Neural progenitor cell (in vitro differentiated cells): ENCODE measurements around the gene FRRS1L. TPM values are rescaled to one million over a fixed set of nuclear protein-coding genes. Genes with fewer than 3 reads are reported as not detected.

Experiments used
- DNase-seq: peaks from one replicate; pipeline ENCODE4 v3.0.0-alpha.2; 2016; ENCODE audit warnings: low spot score
- H2AFZ ChIP-seq: fragments of 200-600 bp; sonication (generic); replicated peaks from 2 replicates; pipeline ENCODE4 v1.6.1; 2016; ENCODE audit warnings: antibody characterized with exemption
- H3F3A ChIP-seq: fragments of 200-600 bp; sonication (generic); 2 replicates; pipeline ENCODE4 v1.6.1; 2016; ENCODE audit warnings: antibody characterized with exemption, low read depth
- H3K27ac ChIP-seq: fragments of 200-600 bp; sonication (generic); 2 replicates; pipeline ENCODE4 v1.5.1; 2016; ENCODE audit warnings: mild to moderate bottlenecking
- H3K27me3 ChIP-seq: fragments of 200-600 bp; sonication (generic); 2 replicates; pipeline ENCODE4 v1.6.1; 2016; ENCODE audit warnings: mild to moderate bottlenecking, moderate library complexity
- H3K36me3 ChIP-seq: fragments of 200-600 bp; sonication (generic); 2 replicates; pipeline ENCODE4 v1.5.1; 2016
- H3K4me1 ChIP-seq: fragments of 200-600 bp; sonication (generic); 2 replicates; pipeline ENCODE4 v1.6.1; 2016; ENCODE audit warnings: mixed run types
- H3K4me2 ChIP-seq: fragments of 200-600 bp; sonication (generic); 2 replicates; pipeline ENCODE4 v1.6.1; 2016
- H3K4me3 ChIP-seq: fragments of 200-600 bp; sonication (generic); 2 replicates; pipeline ENCODE4 v1.5.1; 2016
- H3K79me2 ChIP-seq: fragments of 200-600 bp; sonication (generic); 2 replicates; pipeline ENCODE4 v1.6.1; 2016; ENCODE audit warnings: low read depth
- H3K9ac ChIP-seq: fragments of 200-600 bp; sonication (generic); 2 replicates; pipeline ENCODE4 v1.6.1; 2016
- H3K9me3 ChIP-seq: fragments of 200-600 bp; sonication (generic); 2 replicates; pipeline ENCODE4 v1.5.1; 2016; ENCODE audit warnings: low read depth
- H4K20me1 ChIP-seq: fragments of 200-600 bp; sonication (generic); 2 replicates; pipeline ENCODE4 v1.6.1; 2016; ENCODE audit warnings: low read depth
- H3K27ac Mint-ChIP-seq: 3 replicates; pipeline ENCODE4 v1.8.0; 2021; ENCODE audit warnings: mixed read lengths
- H3K27me3 Mint-ChIP-seq: 2 replicates; pipeline ENCODE4 v1.8.0; 2022; ENCODE audit warnings: low read depth, mild to moderate bottlenecking, inconsistent platforms, moderate library complexity, mixed read lengths; ENCODE audit not compliant: insufficient read depth
- H3K36me3 Mint-ChIP-seq: 3 replicates; pipeline ENCODE4 v1.8.0; 2021; ENCODE audit warnings: mixed read lengths
- H3K4me1 Mint-ChIP-seq: 3 replicates; pipeline ENCODE4 v1.8.0; 2021; ENCODE audit warnings: mixed read lengths
- H3K4me3 Mint-ChIP-seq: 3 replicates; pipeline ENCODE4 v1.8.0; 2021; ENCODE audit warnings: mild to moderate bottlenecking, moderate library complexity, mixed read lengths
- H3K9me3 Mint-ChIP-seq: 3 replicates; pipeline ENCODE4 v1.8.0; 2020; ENCODE audit warnings: mixed read lengths
- CTCF ChIP-seq: fragments of 200-600 bp; sonication (generic); IDR thresholded peaks from 2 replicates; pipeline ENCODE4 v1.5.1; 2017; ENCODE audit warnings: antibody characterized with exemption, mild to moderate bottlenecking
- EZH2 ChIP-seq: fragments of 200-600 bp; sonication (generic); IDR thresholded peaks from 2 replicates; pipeline ENCODE4 v1.6.1; 2017; ENCODE audit warnings: antibody characterized with exemption, mild to moderate bottlenecking, moderate library complexity
- EZH2phosphoT487 ChIP-seq: fragments of 200-600 bp; sonication (generic); IDR thresholded peaks from 2 replicates; pipeline ENCODE4 v1.6.1; 2017; ENCODE audit warnings: antibody characterized with exemption
- total RNA-seq: library from RNA; depleted of rRNA; stranded (reverse); fragments of >200 nt; gene quantifications from 2 replicates; pipeline ENCODE4 v1.2.3, GENCODE V29; 2015; ENCODE audit warnings: low replicate concordance

FRRS1L gene
- total RNA-seq, 1 donor from 2014 or later: 13.3 TPM

GRCh38 chr9:109176963-109177362 lies 9.9 kb upstream of the FRRS1L start:
- no peaks in the 10 kb centered on the region for H3F3A ChIP-seq
- TF ChIP-seq EZH2 (no peak), CTCF (no peak), EZH2phosphoT487 (no peak)
- no peaks in the 10 kb centered on the region for H3K9me3 ChIP-seq
- no peaks in the 10 kb centered on the region for H4K20me1 ChIP-seq
- H3K36me3 ChIP-seq: no peaks in the 10 kb centered on the region
- H3K36me3 Mint-ChIP-seq: no peaks in the 10 kb centered on the region
- peaks cover 3% of the 10 kb centered on the region for H3K4me1 Mint-ChIP-seq
- no peak for DNase-seq
- H3K9ac ChIP-seq: no peak overlapping the region
- no peak overlapping the region for H3K4me2 ChIP-seq
- H3K9me3 Mint-ChIP-seq: no peaks in the 10 kb centered on the region
- no peak overlapping the region for H3K4me3 ChIP-seq
- no peak overlapping the region for H3K27ac ChIP-seq
- peaks cover 14% of the 10 kb centered on the region for H3K27me3 Mint-ChIP-seq
- no peaks in the 10 kb centered on the region for H3K4me1 ChIP-seq
- peaks cover 3% of the 10 kb centered on the region for H3K27me3 ChIP-seq
- no peak overlapping the region for H3K27ac Mint-ChIP-seq
- no peaks in the 10 kb centered on the region for H3K79me2 ChIP-seq
- no peak overlapping the region for H2AFZ ChIP-seq
- H3K4me3 Mint-ChIP-seq: no peak overlapping the region

GRCh38 chr9:109176386-109176785 lies 9.3 kb upstream of the FRRS1L start:
- Mint-ChIP-seq H3K27ac (no peak overlapping the region), H3K27me3 (peaks cover 16% of the 10 kb centered on the region), H3K36me3 (no peaks in the 10 kb centered on the region), H3K9me3 (no peaks in the 10 kb centered on the region), H3K4me3 (no peak overlapping the region), H3K4me1 (peaks cover 3% of the 10 kb centered on the region)
- DNase-seq: no peak
- Histone ChIP-seq H3K36me3 (no peaks in the 10 kb centered on the region), H3K4me1 (no peaks in the 10 kb centered on the region), H2AFZ (no peak overlapping the region), H3K4me3 (no peak overlapping the region), H3K27ac (no peak overlapping the region), H4K20me1 (no peaks in the 10 kb centered on the region), H3K27me3 (peaks cover 6% of the 10 kb centered on the region), H3F3A (no peaks in the 10 kb centered on the region), H3K9ac (no peak overlapping the region), H3K4me2 (no peak overlapping the region), H3K79me2 (no peaks in the 10 kb centered on the region), H3K9me3 (no peaks in the 10 kb centered on the region)
- TF ChIP-seq EZH2 (no peak), EZH2phosphoT487 (no peak), CTCF (no peak)

GRCh38 chr9:109172935-109173334 lies 5.9 kb upstream of the FRRS1L start:
- no peak overlapping the region for H3K4me2 ChIP-seq
- Mint-ChIP-seq H3K9me3 (peaks cover 5% of the 10 kb centered on the region), H3K36me3 (no peaks in the 10 kb centered on the region), H3K27ac (no peak overlapping the region), H3K4me1 (no peaks in the 10 kb centered on the region), H3K27me3 (peaks cover 20% of the 10 kb centered on the region), H3K4me3 (no peak overlapping the region)
- no peak overlapping the region for H3K4me3 ChIP-seq
- H3K9ac ChIP-seq: no peak overlapping the region
- H4K20me1 ChIP-seq: no peaks in the 10 kb centered on the region
- H3K27me3 ChIP-seq: peaks cover 29% of the 10 kb centered on the region
- H3K79me2 ChIP-seq: no peaks in the 10 kb centered on the region
- no peak overlapping the region for H2AFZ ChIP-seq
- DNase-seq: no peak
- H3K27ac ChIP-seq: no peak overlapping the region
- no peaks in the 10 kb centered on the region for H3K9me3 ChIP-seq
- no peaks in the 10 kb centered on the region for H3K4me1 ChIP-seq
- H3F3A ChIP-seq: peaks cover 1% of the 10 kb centered on the region
- H3K36me3 ChIP-seq: no peaks in the 10 kb centered on the region
- TF ChIP-seq CTCF: no peak
- no peak for TF ChIP-seq EZH2phosphoT487
- TF ChIP-seq EZH2: no peak
